ENCODE data around the gene FCHSD1. TPM values are rescaled to one million over a fixed set of nuclear protein-coding genes. Genes with fewer than 3 reads are reported as not detected.

The FCHSD1 gene
- total RNA-seq, 1 donor from 2014 or later, result 8.7 TPM

DNA sequence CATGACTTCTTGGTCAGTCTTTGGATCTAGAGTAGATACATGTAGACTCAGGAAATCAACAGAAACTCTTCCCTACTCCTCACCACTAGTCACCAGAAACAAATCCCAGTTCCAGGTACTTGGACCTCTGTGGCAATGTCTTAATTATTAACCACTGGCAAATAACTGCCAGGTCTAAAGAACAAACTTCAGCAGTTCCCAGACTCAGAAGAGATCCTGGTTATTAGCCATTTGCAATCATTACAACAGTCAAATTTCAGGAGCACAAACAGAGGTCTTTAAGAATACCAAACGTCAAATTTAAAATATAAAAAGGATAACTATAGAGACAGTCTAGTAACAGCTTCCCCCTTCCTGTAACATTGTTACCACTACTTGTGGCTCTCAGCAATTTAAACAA is 42.7 kb downstream of the FCHSD1 start:
- H3K27ac ChIP-seq, result no peak overlapping the region
- peaks cover 15% of the 10 kb centered on the region for H4K20me1 ChIP-seq (ENCODE audit: low read depth)
- peaks cover 13% of the 10 kb centered on the region for H3K4me1 ChIP-seq
- H3K4me2 ChIP-seq, result no peak overlapping the region
- no peak for DNase-seq (ENCODE audit: low spot score)
- H3K27ac Mint-ChIP-seq, result no peak overlapping the region
- no peak overlapping the region for H3K4me3 Mint-ChIP-seq
- no peaks in the 10 kb centered on the region for H3K36me3 ChIP-seq
- H3K9me3 Mint-ChIP-seq, result no peaks in the 10 kb centered on the region
- no peak overlapping the region for H3K9ac ChIP-seq
- peaks cover 98% of the 10 kb centered on the region for H3K79me2 ChIP-seq (ENCODE audit: low read depth)
- H3F3A ChIP-seq (ENCODE audit: low read depth), result peaks cover 17% of the 10 kb centered on the region
- peaks cover 15% of the 10 kb centered on the region for H3K4me1 Mint-ChIP-seq
- no peaks in the 10 kb centered on the region for H3K27me3 Mint-ChIP-seq (ENCODE audit: insufficient read depth, low read depth)
- H2AFZ ChIP-seq (replicated peaks), result no peak overlapping the region
- no peaks in the 10 kb centered on the region for H3K27me3 ChIP-seq
- no peak for TF ChIP-seq EZH2phosphoT487 (IDR thresholded peaks at IDR 0.05)
- no peaks in the 10 kb centered on the region for H3K9me3 ChIP-seq (ENCODE audit: low read depth)
- H3K4me3 ChIP-seq, result no peak overlapping the region
- peaks cover 2% of the 10 kb centered on the region for H3K36me3 Mint-ChIP-seq

- Histone ChIP-seq H4K20me1 (ENCODE audit: low read depth) (peaks cover 16% of the 10 kb centered on the region), H3K27me3 (no peaks in the 10 kb centered on the region), H3F3A (ENCODE audit: low read depth) (peaks cover 12% of the 10 kb centered on the region), H3K79me2 (ENCODE audit: low read depth) (peaks cover 98% of the 10 kb centered on the region), H3K9ac (no peak overlapping the region), H3K4me1 (peaks cover 8% of the 10 kb centered on the region), H2AFZ (replicated peaks) (no peak overlapping the region), H3K27ac (no peak overlapping the region), H3K9me3 (ENCODE audit: low read depth) (no peaks in the 10 kb centered on the region), H3K4me3 (no peak overlapping the region), H3K4me2 (no peak overlapping the region), H3K36me3 (no peaks in the 10 kb centered on the region)
- H3K36me3 Mint-ChIP-seq, result peaks cover 2% of the 10 kb centered on the region
- no peaks in the 10 kb centered on the region for H3K27me3 Mint-ChIP-seq (ENCODE audit: insufficient read depth, low read depth)
- H3K27ac Mint-ChIP-seq, result no peak overlapping the region
- peaks cover 10% of the 10 kb centered on the region for H3K4me1 Mint-ChIP-seq
- no peaks in the 10 kb centered on the region for H3K9me3 Mint-ChIP-seq
- H3K4me3 Mint-ChIP-seq, result no peak overlapping the region
- TF ChIP-seq EZH2 (IDR thresholded peaks at IDR 0.05) (no peak), EZH2phosphoT487 (IDR thresholded peaks at IDR 0.05) (no peak), CTCF (IDR thresholded peaks at IDR 0.05) (no peak)
- no peak for DNase-seq (ENCODE audit: low spot score)
Observed at GRCh38 chr5:141608046-141608445, 43.2 kb downstream of the FCHSD1 start.

DNA sequence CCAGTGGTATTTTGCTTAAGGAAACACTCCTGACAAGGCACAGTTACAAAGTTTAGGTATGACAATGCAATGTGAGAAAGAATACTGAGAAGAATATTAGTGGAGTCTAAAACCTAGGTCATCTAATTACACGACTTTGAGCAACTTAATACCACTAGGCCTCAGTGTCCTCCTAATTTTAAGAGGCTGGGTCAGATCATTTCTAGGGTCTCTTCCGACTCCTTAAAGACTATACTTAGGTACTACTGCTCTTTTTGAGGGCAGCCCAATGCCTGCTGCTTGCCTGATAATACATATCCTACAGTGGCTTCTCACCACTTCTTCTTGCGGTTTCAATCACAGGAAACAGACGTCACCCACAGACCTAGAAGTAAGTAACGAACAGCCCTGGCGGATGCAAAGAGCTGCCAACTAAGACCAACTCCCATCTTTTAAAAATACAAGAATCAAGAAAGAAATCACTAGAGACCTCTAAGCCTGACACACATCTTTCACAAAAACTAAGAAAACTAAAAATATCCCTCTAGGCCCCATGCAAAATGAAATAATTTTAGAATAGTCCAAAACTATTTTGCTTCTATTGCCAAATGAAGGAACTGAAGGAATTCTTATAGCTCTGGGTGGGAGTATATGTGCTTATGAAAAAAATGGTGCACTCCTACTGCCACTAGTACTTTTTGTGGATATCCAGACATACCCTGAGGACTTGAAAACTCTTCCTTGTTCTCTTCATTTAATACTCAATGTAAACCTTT is 45.5 kb downstream of the FCHSD1 start:
- H3K27me3 ChIP-seq, result no peaks in the 10 kb centered on the region
- Mint-ChIP-seq H3K9me3 (no peaks in the 10 kb centered on the region), H3K27me3 (ENCODE audit: insufficient read depth, low read depth) (no peaks in the 10 kb centered on the region), H3K36me3 (peaks cover 2% of the 10 kb centered on the region), H3K4me1 (peaks cover 7% of the 10 kb centered on the region), H3K4me3 (no peak overlapping the region), H3K27ac (no peak overlapping the region)
- H4K20me1 ChIP-seq (ENCODE audit: low read depth), result peaks cover 26% of the 10 kb centered on the region
- no peak overlapping the region for H3K27ac ChIP-seq
- H3K4me3 ChIP-seq, result no peak overlapping the region
- peaks cover 4% of the 10 kb centered on the region for H3K4me1 ChIP-seq
- no peak overlapping the region for H2AFZ ChIP-seq (replicated peaks)
- no peaks in the 10 kb centered on the region for H3F3A ChIP-seq (ENCODE audit: low read depth)
- DNase-seq (ENCODE audit: low spot score), result no peak
- no peaks in the 10 kb centered on the region for H3K36me3 ChIP-seq
- no peaks in the 10 kb centered on the region for H3K9me3 ChIP-seq (ENCODE audit: low read depth)
- no peak for TF ChIP-seq CTCF (IDR thresholded peaks at IDR 0.05)
- no peak for TF ChIP-seq EZH2phosphoT487 (IDR thresholded peaks at IDR 0.05)
- no peak for TF ChIP-seq EZH2 (IDR thresholded peaks at IDR 0.05)
- H3K79me2 ChIP-seq (ENCODE audit: low read depth), result peaks cover 95% of the 10 kb centered on the region
- H3K4me2 ChIP-seq, result no peak overlapping the region
- H3K9ac ChIP-seq, result no peak overlapping the region
